ENCODE results near the gene PTPRU.
"Not testable (repeated sequence)": the region's sequence is repeated elsewhere in the genome, so short reads cannot be mapped to it uniquely, and the experiment has no call there.

The PTPRU gene

DNA sequence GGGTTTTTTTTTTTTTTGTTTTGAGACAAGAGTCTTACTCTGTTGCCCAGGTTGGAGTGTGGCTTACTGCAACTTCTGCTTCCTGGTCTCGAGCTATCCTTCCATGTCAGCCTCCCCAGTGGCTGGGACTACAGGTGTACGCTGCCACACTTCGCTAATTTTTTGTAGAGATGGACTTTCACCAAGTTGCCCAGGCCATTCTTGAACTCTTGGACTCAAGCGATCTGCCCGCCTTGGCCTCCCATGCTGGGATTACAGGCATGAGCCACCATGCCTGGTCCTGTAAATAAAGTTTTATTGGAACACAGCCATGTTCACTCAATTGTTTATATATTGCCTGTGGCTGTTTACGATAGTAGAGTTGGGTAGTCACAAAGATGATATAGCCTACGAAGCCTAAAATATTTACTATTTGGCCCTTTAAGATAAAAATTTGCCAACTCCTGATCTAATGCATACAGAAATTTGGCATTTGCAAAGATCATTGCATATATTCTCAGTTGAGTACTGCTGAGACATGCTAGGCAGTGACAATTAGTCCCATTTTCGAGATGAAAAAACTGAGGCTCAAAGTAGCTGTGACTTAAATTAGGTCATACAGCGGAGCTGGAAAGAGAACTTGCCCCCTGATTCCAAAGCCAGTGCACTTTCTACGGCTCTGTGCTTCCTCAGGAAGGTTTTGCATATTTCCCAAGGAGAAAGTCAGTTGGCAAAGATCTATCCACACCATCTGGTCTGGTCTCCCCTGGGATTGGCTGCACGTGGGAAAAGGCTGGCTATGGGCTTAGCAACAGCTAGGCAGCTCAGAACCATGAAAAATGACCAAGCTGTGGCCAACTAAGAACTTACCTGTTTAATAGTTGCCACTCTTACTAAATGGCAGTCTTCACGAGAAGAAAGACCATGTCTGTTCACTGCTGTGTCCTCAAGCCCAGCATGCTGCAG lies 25.0 kb upstream of the PTPRU start:
- Histone ChIP-seq H3K27ac (no peak overlapping the region), H3K36me3 (peaks cover 59 to 98% (median 79%) of the 10 kb centered on the region in 11 experiments)
- TF ChIP-seq Cebpa-rat (IDR thresholded peaks at IDR 0.05): no peak

DNA sequence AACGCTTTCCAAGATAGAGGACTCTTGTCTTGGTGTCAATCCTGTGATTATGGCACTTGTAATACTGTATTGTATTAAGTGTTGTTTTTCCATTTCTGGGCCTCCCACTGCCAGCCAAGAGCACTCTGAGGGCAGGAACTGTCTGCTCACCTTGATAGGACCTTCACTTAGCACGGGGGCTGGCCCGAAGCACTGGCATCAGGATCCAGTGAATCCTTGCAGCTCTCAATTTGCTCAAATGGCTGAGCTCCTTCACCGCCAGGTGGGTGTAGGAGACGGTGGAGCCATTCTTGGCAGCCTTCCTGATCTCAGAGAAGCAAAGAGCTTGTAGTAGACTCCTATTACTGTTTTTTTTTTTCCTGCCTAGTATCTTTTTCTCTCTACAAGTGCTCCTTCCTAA lies 23.3 kb upstream of the PTPRU start:
- peaks cover 0 to 10% (median 0%) of the 10 kb centered on the region in 10 experiments; a peak in 4 of 20 replicates for H3K4me1 ChIP-seq
- H3K9me3 ChIP-seq (replicated peaks in 1 of 11): no peaks in the 10 kb centered on the region
- no peak for TF ChIP-seq Cebpa-rat (IDR thresholded peaks at IDR 0.05)
- no peak overlapping the region for H3K4me2 ChIP-seq
- H3K27ac ChIP-seq: no peak overlapping the region
- H3K4me3 ChIP-seq: no peak overlapping the region
- no peaks in the 10 kb centered on the region for H3K27me3 ChIP-seq
- H3K36me3 ChIP-seq: peaks cover 57 to 93% (median 74%) of the 10 kb centered on the region in 11 experiments
- H4K20me1 ChIP-seq: peaks cover 0 to 3% (median 0%) of the 10 kb centered on the region in 11 experiments; a peak in 2 of 22 replicates
- no peak overlapping the region for H3K9ac ChIP-seq

More for the DNA sequence above, 25.0 kb upstream of the PTPRU start:
- H3K4me3 ChIP-seq: no peak overlapping the region
- H3K4me2 ChIP-seq: no peak overlapping the region
- peaks cover 0 to 4% (median 0%) of the 10 kb centered on the region in 11 experiments; a peak in 3 of 22 replicates for H4K20me1 ChIP-seq
- no peaks in the 10 kb centered on the region for H3K9me3 ChIP-seq (replicated peaks in 1 of 11)
- no peak overlapping the region for H3K9ac ChIP-seq
- H3K27me3 ChIP-seq: no peaks in the 10 kb centered on the region
- peaks cover 0 to 10% (median 0%) of the 10 kb centered on the region in 10 experiments; a peak in 4 of 20 replicates for H3K4me1 ChIP-seq

DNA sequence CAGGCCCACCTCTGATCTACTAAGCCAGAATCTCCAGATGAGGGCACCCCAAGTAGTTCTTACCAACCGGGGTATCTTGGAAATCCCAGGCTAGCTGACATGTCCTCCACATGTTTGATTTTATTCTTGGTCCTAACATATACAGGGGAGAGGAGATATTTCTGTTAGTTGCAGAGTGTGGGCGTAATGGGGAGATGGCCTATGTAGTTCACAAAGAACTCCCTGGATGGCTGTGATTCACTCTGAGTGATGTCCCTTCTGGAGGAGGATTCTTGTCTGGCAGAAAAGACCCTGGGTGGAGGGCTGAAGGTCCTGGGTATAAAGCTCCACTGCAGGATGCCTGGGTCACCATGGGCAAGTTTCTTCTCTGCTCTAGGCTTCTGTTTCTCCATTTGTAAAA lies 18.7 kb upstream of the PTPRU start:
- no peaks in the 10 kb centered on the region for H3K27me3 ChIP-seq
- no peaks in the 10 kb centered on the region for H3K9me3 ChIP-seq (replicated peaks in 1 of 11)
- TF ChIP-seq Cebpa-rat (IDR thresholded peaks at IDR 0.05): no peak
- H3K9ac ChIP-seq: no peak overlapping the region
- H3K4me1 ChIP-seq: no peaks in the 10 kb centered on the region
- no peak overlapping the region for H3K4me3 ChIP-seq
- H4K20me1 ChIP-seq: peaks cover 0 to 34% (median 13%) of the 10 kb centered on the region in 11 experiments; a peak in 11 of 22 replicates
- H3K36me3 ChIP-seq: peaks cover 41 to 92% (median 73%) of the 10 kb centered on the region in 11 experiments
- H3K27ac ChIP-seq: no peak overlapping the region
- no peak overlapping the region for H3K4me2 ChIP-seq

DNA sequence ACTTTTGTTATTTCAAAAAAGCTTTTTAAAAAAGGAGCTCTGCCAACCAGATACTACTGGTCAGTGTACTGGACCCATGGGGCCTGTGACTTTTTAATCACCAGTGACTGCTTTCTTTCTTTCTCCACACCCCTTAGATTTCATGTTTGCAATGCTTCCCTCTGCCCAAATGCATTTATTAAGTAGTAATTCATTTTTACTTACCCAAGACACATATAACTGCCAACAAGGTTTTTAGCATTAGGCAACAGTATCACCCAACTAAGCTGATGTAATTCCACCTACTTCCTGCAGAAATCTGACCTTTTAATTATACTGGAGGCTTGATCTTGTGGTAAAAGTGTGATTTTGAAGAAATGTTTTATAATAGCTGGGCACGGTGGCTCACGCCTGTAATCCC lies 18.1 kb upstream of the PTPRU start:
- Histone ChIP-seq H4K20me1 (peaks cover 0 to 39% (median 15%) of the 10 kb centered on the region in 11 experiments; a peak in 12 of 22 replicates), H3K9ac (no peak overlapping the region), H3K27ac (no peak overlapping the region), H3K4me1 (no peaks in the 10 kb centered on the region), H3K27me3 (no peaks in the 10 kb centered on the region), H3K4me3 (no peak overlapping the region), H3K9me3 (replicated peaks in 1 of 11) (no peaks in the 10 kb centered on the region), H3K36me3 (peaks cover 35 to 92% (median 68%) of the 10 kb centered on the region in 11 experiments), H3K4me2 (no peak overlapping the region)
- TF ChIP-seq Cebpa-rat (IDR thresholded peaks at IDR 0.05): no peak

DNA sequence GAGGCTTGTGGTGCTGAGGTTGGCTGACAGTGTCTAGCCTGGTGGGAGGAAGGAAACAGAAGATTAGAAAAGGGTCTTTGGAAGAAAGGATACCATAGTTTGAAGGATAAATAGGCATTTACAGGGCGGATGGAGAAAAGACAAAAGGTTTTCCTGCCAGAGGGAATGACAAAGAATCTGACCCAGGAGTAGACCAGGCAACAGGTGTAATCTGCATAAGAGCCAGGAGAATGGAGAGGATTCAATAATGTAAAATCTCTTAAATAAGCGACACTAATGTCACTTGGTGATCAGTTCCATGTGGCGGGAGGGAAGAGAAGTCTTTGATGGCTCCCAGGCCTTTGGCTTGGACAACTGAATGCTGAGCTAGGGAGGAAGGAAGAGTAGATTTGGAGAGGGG lies 15.0 kb upstream of the PTPRU start:
- Histone ChIP-seq H3K36me3 (peaks cover 25 to 87% (median 53%) of the 10 kb centered on the region in 11 experiments; a peak in 21 of 22 replicates), H3K4me3 (no peak overlapping the region), H3K27me3 (no peaks in the 10 kb centered on the region), H3K4me1 (no peaks in the 10 kb centered on the region), H4K20me1 (peaks cover 0 to 64% (median 30%) of the 10 kb centered on the region in 11 experiments; a peak in 13 of 22 replicates), H3K4me2 (no peak overlapping the region), H3K9me3 (replicated peaks in 1 of 11) (no peaks in the 10 kb centered on the region), H3K9ac (no peak overlapping the region), H3K27ac (no peak overlapping the region)
- no peak for TF ChIP-seq Cebpa-rat (IDR thresholded peaks at IDR 0.05)

DNA sequence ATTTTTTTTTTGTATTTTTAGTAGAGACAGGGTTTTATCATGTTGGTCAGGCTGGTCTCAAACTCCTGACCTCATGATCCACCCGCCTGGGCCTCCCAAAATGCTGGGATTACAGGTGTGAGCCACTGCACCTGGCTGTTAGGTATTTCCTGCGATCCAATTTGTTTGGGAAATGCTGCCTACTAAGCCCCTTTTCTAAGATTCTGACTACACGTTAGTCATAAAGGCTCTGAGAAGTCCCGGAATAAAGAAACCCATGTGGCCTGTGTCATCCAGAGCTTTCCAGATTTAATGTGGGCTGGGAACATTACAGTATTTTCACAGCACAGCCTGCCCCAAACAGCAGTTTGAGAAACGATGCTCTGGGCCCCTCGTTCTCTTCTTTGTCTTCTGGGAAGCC lies 14.1 kb upstream of the PTPRU start:
- Histone ChIP-seq H4K20me1 (peaks cover 0 to 70% (median 30%) of the 10 kb centered on the region in 11 experiments; a peak in 13 of 22 replicates), H3K36me3 (peaks cover 24 to 83% (median 49%) of the 10 kb centered on the region in 11 experiments; a peak in 21 of 22 replicates)
- not testable (repeated sequence) for H3K9ac ChIP-seq; H3K27ac ChIP-seq; H3K4me3 ChIP-seq; H3K4me1 ChIP-seq; H3K9me3 ChIP-seq (replicated peaks in 1 of 11); H3K27me3 ChIP-seq; H3K4me2 ChIP-seq

DNA sequence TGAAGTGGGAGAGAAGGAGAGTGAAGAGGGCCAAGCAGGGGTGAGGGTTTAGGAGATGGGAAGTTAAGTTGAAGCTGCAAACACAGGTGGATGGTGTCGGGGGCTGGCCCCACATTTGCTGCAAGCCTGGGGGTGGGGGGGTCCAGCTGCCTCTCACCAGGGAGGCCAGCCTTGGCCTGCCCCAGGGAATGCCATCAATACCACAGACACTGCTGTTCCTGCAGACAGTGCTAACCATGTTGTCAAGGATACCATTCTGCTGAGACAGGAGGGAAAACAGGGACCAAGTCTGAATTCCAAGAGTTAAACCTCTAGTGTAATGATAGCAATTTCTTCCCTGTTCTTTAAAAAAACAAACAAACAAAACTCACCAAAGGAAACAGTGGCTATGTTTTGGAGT lies 13.6 kb upstream of the PTPRU start:
- Histone ChIP-seq H3K27ac (no peak overlapping the region), H3K9me3 (replicated peaks in 1 of 11) (no peaks in the 10 kb centered on the region), H3K9ac (no peak overlapping the region), H3K36me3 (peaks cover 24 to 83% (median 47%) of the 10 kb centered on the region in 11 experiments; a peak in 21 of 22 replicates), H4K20me1 (peaks cover 0 to 74% (median 30%) of the 10 kb centered on the region in 11 experiments; a peak in 13 of 22 replicates), H3K27me3 (no peaks in the 10 kb centered on the region), H3K4me3 (no peak overlapping the region), H3K4me1 (no peaks in the 10 kb centered on the region), H3K4me2 (no peak overlapping the region)
- TF ChIP-seq Cebpa-rat (IDR thresholded peaks at IDR 0.05): no peak

DNA sequence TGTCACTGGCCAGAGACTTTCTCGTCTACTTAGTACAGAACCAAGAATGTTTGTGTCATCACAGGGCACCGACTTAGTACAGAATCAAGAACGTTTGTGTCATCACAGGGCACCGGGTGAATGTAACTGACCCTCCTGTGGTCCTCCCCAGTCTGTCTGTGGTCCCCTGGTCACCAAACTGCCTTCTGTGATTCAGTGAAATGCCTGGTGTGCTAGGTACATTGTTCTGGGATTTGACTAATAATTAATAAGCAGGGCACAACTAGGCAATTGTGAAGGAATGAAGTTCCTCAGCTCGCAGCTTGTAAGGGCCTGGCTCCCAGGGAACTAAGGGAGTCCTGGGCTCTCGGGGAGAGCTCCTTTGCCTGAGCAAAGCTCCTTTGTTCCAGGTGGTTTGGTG lies 12.8 kb upstream of the PTPRU start:
- H3K4me1 ChIP-seq: peaks cover 0 to 3% (median 0%) of the 10 kb centered on the region in 10 experiments; a peak in 1 of 20 replicates
- peaks cover 0 to 69% (median 30%) of the 10 kb centered on the region in 11 experiments; a peak in 13 of 22 replicates for H4K20me1 ChIP-seq
- no peaks in the 10 kb centered on the region for H3K9me3 ChIP-seq (replicated peaks in 1 of 11)
- TF ChIP-seq Cebpa-rat (IDR thresholded peaks at IDR 0.05): no peak
- no peak overlapping the region for H3K4me2 ChIP-seq
- H3K4me3 ChIP-seq: no peak overlapping the region
- H3K27ac ChIP-seq: no peak overlapping the region
- peaks cover 20 to 77% (median 45%) of the 10 kb centered on the region in 11 experiments; a peak in 21 of 22 replicates for H3K36me3 ChIP-seq
- H3K9ac ChIP-seq: no peak overlapping the region
- no peaks in the 10 kb centered on the region for H3K27me3 ChIP-seq

DNA sequence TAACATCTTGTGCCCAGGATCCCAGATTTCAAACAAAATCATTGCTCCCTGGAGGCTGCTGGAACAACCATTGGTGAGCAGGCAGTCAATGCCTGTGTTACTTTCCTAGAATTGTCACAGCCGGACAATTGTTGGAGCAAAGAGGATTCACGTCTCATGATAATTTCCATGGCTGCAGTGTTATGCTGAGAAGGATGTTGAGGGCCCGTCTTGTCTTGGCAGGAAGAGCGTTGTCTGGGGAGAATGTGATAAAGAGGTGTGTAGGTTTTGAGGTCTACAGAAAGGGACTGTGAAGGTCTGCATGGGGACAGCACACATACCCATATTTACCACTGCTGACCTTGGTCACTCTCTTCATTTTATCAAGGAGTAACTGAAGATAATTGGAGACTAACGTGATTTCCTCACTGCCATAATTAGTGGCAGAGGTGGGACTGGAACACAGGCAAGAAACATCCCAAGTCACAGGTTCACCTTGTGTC lies 11.9 kb upstream of the PTPRU start:
- no peak overlapping the region for H3K27ac ChIP-seq
- H3K9ac ChIP-seq: no peak overlapping the region
- TF ChIP-seq Cebpa-rat (IDR thresholded peaks at IDR 0.05): no peak
- H3K9me3 ChIP-seq (replicated peaks in 1 of 11): no peaks in the 10 kb centered on the region
- no peaks in the 10 kb centered on the region for H3K27me3 ChIP-seq
- peaks cover 20 to 69% (median 45%) of the 10 kb centered on the region in 11 experiments; a peak in 21 of 22 replicates for H3K36me3 ChIP-seq
- peaks cover 0 to 61% (median 30%) of the 10 kb centered on the region in 11 experiments; a peak in 13 of 22 replicates for H4K20me1 ChIP-seq
- peaks cover 1 to 7% (median 4%) of the 10 kb centered on the region in 10 experiments; a peak in 16 of 20 replicates for H3K4me1 ChIP-seq
- no peak overlapping the region for H3K4me2 ChIP-seq
- no peak overlapping the region for H3K4me3 ChIP-seq
